Smooth muscle cell (in vitro differentiated cells): ENCODE measurements around the gene KRT33B. TPM values are rescaled to one million over a fixed set of nuclear protein-coding genes. Genes with fewer than 3 reads are reported as not detected.

Source experiments
- DNase-seq: peaks from one replicate; lab custom pipeline; 2025; ENCODE audit not compliant: unreplicated experiment; lab: John Stamatoyannopoulos, UW
- H2AFZ ChIP-seq: fragments of 200-600 bp; sonication (generic); 2 replicates; pipeline ENCODE4 v1.6.0; 2016; ENCODE audit warnings: antibody characterized with exemption, low read depth, mild to moderate bottlenecking
- H3F3A ChIP-seq: fragments of 200-600 bp; sonication (generic); 2 replicates; pipeline ENCODE4 v1.6.0; 2017; ENCODE audit warnings: antibody characterized with exemption, low read depth
- H3K27ac ChIP-seq: fragments of 200-600 bp; sonication (generic); 2 replicates; pipeline ENCODE4 v1.5.1; 2016; ENCODE audit warnings: low read depth, mild to moderate bottlenecking
- H3K27me3 ChIP-seq: fragments of 200-600 bp; sonication (generic); 2 replicates; pipeline ENCODE4 v1.6.1; 2016; ENCODE audit warnings: low read depth, mild to moderate bottlenecking
- H3K36me3 ChIP-seq: fragments of 200-600 bp; sonication (generic); 2 replicates; pipeline ENCODE4 v1.5.1; 2016; ENCODE audit warnings: low read depth
- H3K4me1 ChIP-seq: fragments of 200-600 bp; sonication (generic); 2 replicates; pipeline ENCODE4 v1.5.1; 2016; ENCODE audit warnings: low read depth
- H3K4me2 ChIP-seq: fragments of 200-600 bp; sonication (generic); 2 replicates; pipeline ENCODE4 v1.6.0; 2016; ENCODE audit warnings: mild to moderate bottlenecking
- H3K4me3 ChIP-seq: fragments of 200-600 bp; sonication (generic); 2 replicates; pipeline ENCODE4 v1.5.1; 2016; ENCODE audit warnings: mild to moderate bottlenecking
- H3K79me2 ChIP-seq: fragments of 200-600 bp; sonication (generic); 2 replicates; pipeline ENCODE4 v1.6.0; 2016; ENCODE audit warnings: low read depth, mild to moderate bottlenecking
- H3K9ac ChIP-seq: fragments of 200-600 bp; sonication (generic); 2 replicates; pipeline ENCODE4 v1.6.0; 2016; ENCODE audit warnings: low read depth
- H3K9me3 ChIP-seq: fragments of 200-600 bp; sonication (generic); replicated peaks from 2 replicates; pipeline ENCODE4 v1.5.1; 2016; ENCODE audit warnings: low read depth
- H4K20me1 ChIP-seq: fragments of 200-600 bp; sonication (generic); 2 replicates; pipeline ENCODE4 v1.6.0; 2016; ENCODE audit warnings: low read depth
- WGBS: methylation state at CpG from one replicate; pipeline ENCODE4 v1.1.7; 2016; ENCODE audit warnings: low lambda C conversion rate; 5-methylcytosine and 5-hydroxymethylcytosine counted together
- polyA plus RNA-seq: library from polyadenylated mRNA; unstranded; fragments of >200 nt; fragmentation: Nextera tagmentation; extraction: Ambion mirVana; gene quantifications from 2 replicates; pipeline ENCODE4 v1.2.1, GENCODE V29; 2016
- total RNA-seq: library from RNA; depleted of rRNA; stranded (reverse); fragments of >200 nt; gene quantifications from 2 replicates; pipeline ENCODE4 v1.2.3, GENCODE V29; 2014
- TF ChIP-seq, protein P1 (sequence below): fragments of 200-600 bp; sonication (generic); IDR thresholded peaks from 2 replicates; pipeline ENCODE4 v1.5.1; 2017; ENCODE audit warnings: borderline replicate concordance, mild to moderate bottlenecking, antibody characterized with exemption; ENCODE audit not compliant: insufficient read depth, poor library complexity, severe bottlenecking

KRT33B gene
- total and polyA plus RNA-seq, 2 experiments from 2014 or later: 1.1 to 2.7 TPM

DNA sequence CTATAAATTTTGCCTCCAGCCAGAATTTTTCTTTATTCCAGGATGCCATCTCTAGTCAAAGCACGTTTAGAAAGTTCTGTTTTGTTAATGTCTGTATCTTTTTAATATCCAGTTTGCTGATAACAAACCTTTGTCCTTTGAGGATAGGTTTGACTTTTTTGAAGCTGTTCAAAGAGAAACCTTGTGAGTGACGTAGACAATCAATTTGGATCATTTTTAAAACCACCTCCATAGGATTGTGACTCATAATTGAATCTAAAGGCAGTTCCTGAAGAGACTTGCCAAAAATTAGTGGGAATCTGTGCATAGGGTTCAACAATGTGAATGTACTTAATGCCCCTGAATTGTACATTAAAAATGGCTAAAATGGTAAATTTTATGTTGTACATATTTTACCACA is 21.9 kb upstream of the KRT33B start:
- WGBS: 79% methylated on average over 2 of the region's 2 CpGs
- Histone ChIP-seq H3K79me2 (no peaks in the 10 kb centered on the region), H4K20me1 (no peaks in the 10 kb centered on the region), H3K27ac (no peak overlapping the region), H3K4me3 (no peak overlapping the region), H3K9me3 (no peaks in the 10 kb centered on the region), H2AFZ (no peak overlapping the region), H3K4me2 (no peak overlapping the region), H3K9ac (no peak overlapping the region), H3K27me3 (no peaks in the 10 kb centered on the region), H3F3A (no peaks in the 10 kb centered on the region), H3K4me1 (no peaks in the 10 kb centered on the region), H3K36me3 (no peaks in the 10 kb centered on the region)
- DNase-seq: no peak
- TF ChIP-seq, protein P1, sequence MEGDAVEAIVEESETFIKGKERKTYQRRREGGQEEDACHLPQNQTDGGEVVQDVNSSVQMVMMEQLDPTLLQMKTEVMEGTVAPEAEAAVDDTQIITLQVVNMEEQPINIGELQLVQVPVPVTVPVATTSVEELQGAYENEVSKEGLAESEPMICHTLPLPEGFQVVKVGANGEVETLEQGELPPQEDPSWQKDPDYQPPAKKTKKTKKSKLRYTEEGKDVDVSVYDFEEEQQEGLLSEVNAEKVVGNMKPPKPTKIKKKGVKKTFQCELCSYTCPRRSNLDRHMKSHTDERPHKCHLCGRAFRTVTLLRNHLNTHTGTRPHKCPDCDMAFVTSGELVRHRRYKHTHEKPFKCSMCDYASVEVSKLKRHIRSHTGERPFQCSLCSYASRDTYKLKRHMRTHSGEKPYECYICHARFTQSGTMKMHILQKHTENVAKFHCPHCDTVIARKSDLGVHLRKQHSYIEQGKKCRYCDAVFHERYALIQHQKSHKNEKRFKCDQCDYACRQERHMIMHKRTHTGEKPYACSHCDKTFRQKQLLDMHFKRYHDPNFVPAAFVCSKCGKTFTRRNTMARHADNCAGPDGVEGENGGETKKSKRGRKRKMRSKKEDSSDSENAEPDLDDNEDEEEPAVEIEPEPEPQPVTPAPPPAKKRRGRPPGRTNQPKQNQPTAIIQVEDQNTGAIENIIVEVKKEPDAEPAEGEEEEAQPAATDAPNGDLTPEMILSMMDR: no peak

DNA sequence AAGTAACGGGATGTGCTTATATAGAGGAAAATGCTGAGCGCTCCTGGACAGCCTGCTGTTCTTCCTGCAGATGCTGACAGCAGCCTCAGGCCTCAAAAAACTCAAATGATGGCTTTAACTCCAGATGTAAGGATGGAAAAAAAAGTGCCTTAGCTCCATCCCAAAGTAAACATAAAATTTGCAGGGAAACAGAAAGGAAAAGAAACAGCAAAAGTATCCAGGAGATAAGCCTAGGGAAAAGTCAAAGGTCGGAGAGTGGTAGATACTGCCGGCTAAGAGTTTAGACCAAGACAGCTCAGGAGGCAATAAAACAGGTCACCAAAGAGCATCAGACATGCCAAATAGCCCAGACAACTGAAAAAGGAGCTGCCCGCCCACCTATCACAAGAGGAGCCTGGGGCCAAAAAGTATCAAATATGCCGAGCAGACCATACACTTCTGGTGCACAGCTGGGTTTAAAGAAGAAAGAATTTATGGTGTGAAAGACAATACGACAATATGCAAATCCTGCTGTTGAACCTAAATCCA is 20.9 kb upstream of the KRT33B start:
- Histone ChIP-seq H3K9me3 (no peaks in the 10 kb centered on the region), H3K27me3 (no peaks in the 10 kb centered on the region), H3F3A (no peaks in the 10 kb centered on the region), H3K79me2 (no peaks in the 10 kb centered on the region), H3K4me3 (no peak overlapping the region), H3K4me1 (no peaks in the 10 kb centered on the region), H2AFZ (no peak overlapping the region), H3K9ac (no peak overlapping the region), H3K27ac (no peak overlapping the region), H3K36me3 (no peaks in the 10 kb centered on the region), H4K20me1 (no peaks in the 10 kb centered on the region), H3K4me2 (no peak overlapping the region)
- TF ChIP-seq, protein P1: no peak
- 58% methylated on average over 7 of the region's 7 CpGs for WGBS
- no peak for DNase-seq

- Histone ChIP-seq H2AFZ (no peak overlapping the region), H4K20me1 (no peaks in the 10 kb centered on the region), H3K36me3 (no peaks in the 10 kb centered on the region), H3F3A (no peaks in the 10 kb centered on the region), H3K4me3 (no peak overlapping the region), H3K27ac (no peak overlapping the region), H3K9ac (no peak overlapping the region), H3K4me1 (no peaks in the 10 kb centered on the region), H3K4me2 (no peak overlapping the region), H3K27me3 (no peaks in the 10 kb centered on the region), H3K9me3 (no peaks in the 10 kb centered on the region), H3K79me2 (no peaks in the 10 kb centered on the region)
- TF ChIP-seq, protein P1: no peak
- DNase-seq: no peak
- 60% methylated on average over 4 of the region's 4 CpGs for WGBS
Observed at GRCh38 chr17:41387670-41388069, 18.1 kb upstream of the KRT33B start.

- Histone ChIP-seq H3K4me3 (no peak overlapping the region), H3K79me2 (no peaks in the 10 kb centered on the region), H3F3A (no peaks in the 10 kb centered on the region), H4K20me1 (no peaks in the 10 kb centered on the region), H2AFZ (no peak overlapping the region), H3K36me3 (no peaks in the 10 kb centered on the region), H3K27me3 (no peaks in the 10 kb centered on the region), H3K27ac (no peak overlapping the region), H3K9me3 (no peaks in the 10 kb centered on the region), H3K9ac (no peak overlapping the region), H3K4me2 (no peak overlapping the region), H3K4me1 (no peaks in the 10 kb centered on the region)
- TF ChIP-seq, protein P1: no peak
- 100% methylated on average over 1 of the region's 1 CpG for WGBS
- no peak for DNase-seq
Observed at GRCh38 chr17:41386227-41386626, 16.6 kb upstream of the KRT33B start.
